Measurements from ENCODE around the gene CHMP2B.

DNA sequence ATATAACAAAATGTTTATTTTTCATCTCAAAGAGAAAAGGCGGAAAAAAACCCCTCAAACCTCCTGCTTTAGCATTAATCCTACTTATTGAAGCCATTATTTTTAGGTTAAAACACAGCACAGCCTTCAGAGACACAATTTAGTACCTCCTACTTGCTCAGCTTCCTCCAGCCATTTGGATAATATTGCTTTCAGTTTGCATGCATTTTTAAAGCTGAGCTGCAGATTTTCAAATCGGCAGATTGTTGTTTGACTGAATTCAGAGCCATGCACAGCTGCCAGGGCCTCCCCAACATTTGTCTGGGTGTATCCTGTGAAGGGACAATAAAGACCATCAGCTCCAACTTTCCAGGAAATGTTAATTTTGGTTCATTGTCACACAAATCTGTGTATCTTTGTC is 34.8 kb downstream of the CHMP2B start:
- TF ChIP-seq, protein P1, sequence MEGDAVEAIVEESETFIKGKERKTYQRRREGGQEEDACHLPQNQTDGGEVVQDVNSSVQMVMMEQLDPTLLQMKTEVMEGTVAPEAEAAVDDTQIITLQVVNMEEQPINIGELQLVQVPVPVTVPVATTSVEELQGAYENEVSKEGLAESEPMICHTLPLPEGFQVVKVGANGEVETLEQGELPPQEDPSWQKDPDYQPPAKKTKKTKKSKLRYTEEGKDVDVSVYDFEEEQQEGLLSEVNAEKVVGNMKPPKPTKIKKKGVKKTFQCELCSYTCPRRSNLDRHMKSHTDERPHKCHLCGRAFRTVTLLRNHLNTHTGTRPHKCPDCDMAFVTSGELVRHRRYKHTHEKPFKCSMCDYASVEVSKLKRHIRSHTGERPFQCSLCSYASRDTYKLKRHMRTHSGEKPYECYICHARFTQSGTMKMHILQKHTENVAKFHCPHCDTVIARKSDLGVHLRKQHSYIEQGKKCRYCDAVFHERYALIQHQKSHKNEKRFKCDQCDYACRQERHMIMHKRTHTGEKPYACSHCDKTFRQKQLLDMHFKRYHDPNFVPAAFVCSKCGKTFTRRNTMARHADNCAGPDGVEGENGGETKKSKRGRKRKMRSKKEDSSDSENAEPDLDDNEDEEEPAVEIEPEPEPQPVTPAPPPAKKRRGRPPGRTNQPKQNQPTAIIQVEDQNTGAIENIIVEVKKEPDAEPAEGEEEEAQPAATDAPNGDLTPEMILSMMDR (IDR thresholded peaks at IDR 0.05; ENCODE audit: low read depth, low read length): no peak
- no peak for TF ChIP-seq EZH2phosphoT487 (IDR thresholded peaks at IDR 0.05; ENCODE audit: low read depth)

Measured in OCI-LY3 (cell line).